LNCaP clone FGC (cell line): Measurements from ENCODE around the gene NUDT4.

Experiments
- DNase-seq: peaks from one replicate; pipeline ENCODE4 v3.0.0-alpha.2; 2011; ENCODE audit warnings: low read depth
- H3K4me3 ChIP-seq: 2 replicates; pipeline ENCODE4 v1.5.1; 2011; ENCODE audit warnings: mild to moderate bottlenecking, low read depth, low read length, control low read depth
- TF ChIP-seq, protein P1 (sequence below): IDR thresholded peaks from 2 replicates; pipeline ENCODE4 v1.5.1; 2012; ENCODE audit warnings: mild to moderate bottlenecking; ENCODE audit not compliant: control insufficient read depth, insufficient read depth; ENCODE audit errors: extremely low read depth

The NUDT4 gene

DNA sequence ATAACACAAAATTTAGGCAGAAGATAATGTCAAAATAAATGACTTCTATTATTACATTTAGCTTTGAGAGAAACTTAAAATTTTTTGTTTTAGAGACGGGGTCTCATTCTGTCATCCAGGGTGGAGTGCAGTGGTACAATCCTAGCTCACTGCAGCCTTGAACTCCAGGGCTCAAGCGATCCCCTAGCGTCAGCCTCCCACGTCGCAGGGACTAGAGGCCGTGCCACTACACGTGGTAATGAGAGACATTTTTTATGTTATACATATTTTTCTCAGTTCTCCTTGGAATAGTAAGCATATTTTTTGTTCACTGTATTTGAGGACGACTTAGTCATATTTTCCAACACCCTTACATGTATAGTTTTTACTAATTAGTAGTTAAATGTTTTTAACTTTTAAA is 21.5 kb upstream of the NUDT4 start:
- no peak overlapping the region for H3K4me3 ChIP-seq
- no peak for DNase-seq
- TF ChIP-seq, protein P1, sequence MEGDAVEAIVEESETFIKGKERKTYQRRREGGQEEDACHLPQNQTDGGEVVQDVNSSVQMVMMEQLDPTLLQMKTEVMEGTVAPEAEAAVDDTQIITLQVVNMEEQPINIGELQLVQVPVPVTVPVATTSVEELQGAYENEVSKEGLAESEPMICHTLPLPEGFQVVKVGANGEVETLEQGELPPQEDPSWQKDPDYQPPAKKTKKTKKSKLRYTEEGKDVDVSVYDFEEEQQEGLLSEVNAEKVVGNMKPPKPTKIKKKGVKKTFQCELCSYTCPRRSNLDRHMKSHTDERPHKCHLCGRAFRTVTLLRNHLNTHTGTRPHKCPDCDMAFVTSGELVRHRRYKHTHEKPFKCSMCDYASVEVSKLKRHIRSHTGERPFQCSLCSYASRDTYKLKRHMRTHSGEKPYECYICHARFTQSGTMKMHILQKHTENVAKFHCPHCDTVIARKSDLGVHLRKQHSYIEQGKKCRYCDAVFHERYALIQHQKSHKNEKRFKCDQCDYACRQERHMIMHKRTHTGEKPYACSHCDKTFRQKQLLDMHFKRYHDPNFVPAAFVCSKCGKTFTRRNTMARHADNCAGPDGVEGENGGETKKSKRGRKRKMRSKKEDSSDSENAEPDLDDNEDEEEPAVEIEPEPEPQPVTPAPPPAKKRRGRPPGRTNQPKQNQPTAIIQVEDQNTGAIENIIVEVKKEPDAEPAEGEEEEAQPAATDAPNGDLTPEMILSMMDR = no peak

DNA sequence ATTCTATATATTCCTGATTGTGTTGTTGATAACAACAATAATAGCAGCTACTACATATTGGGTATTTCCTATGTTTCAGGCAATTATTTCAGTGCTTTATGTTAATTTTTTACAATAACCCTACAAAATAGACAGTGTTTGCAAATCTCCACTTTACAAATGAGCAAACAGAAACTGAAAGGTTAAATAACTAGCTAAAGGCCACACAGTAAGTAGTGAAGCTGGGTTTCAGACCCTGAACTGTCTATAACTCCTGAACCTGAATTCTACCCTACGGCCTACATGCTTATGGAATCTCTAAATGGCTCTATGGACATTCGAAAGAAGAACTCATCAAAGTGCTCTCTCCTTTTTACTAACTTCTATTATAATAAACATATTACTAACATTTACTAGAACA is 19.7 kb upstream of the NUDT4 start:
- DNase-seq = no peak
- TF ChIP-seq, protein P1 = no peak
- no peak overlapping the region for H3K4me3 ChIP-seq

DNA sequence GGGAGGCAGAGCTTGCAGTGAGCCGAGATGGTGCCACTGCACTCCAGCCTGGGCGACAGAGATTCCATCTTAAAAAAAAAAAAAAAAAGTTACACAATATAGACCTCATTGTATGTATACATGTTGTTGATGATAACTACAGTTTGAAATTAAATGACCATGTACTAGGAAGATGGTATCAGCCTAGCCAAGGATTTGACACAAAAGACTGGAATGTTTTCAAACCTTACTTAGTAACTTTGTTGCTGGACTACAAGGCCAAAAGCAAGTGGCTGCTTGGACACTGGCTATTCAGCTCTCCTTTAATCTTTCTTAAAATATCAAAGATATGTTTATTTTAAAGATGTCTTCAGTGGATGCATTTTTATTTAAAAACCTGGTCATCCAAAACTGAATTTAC is 18.9 kb upstream of the NUDT4 start:
- TF ChIP-seq, protein P1 = no peak
- H3K4me3 ChIP-seq = no peak overlapping the region
- no peak for DNase-seq

DNA sequence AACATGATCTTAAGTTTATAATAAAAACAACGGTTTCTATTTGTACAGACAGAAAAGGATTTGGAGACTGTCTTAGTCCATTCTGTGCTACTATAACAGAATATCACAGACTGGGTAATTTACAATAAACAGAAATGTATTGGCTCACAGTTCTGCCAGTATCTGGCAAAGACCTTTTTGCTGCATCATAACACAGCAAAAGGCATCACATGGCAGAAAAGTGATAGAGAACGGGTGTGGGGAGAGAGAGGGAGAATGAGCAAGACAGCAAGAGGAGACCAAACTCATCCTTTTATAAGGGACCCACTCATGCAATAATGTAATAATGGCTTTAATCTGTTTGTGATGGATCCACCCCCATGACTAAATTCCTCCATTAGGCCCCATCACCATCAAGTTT is 17.0 kb upstream of the NUDT4 start:
- no peak for DNase-seq
- H3K4me3 ChIP-seq = no peak overlapping the region
- TF ChIP-seq, protein P1 = no peak

DNA sequence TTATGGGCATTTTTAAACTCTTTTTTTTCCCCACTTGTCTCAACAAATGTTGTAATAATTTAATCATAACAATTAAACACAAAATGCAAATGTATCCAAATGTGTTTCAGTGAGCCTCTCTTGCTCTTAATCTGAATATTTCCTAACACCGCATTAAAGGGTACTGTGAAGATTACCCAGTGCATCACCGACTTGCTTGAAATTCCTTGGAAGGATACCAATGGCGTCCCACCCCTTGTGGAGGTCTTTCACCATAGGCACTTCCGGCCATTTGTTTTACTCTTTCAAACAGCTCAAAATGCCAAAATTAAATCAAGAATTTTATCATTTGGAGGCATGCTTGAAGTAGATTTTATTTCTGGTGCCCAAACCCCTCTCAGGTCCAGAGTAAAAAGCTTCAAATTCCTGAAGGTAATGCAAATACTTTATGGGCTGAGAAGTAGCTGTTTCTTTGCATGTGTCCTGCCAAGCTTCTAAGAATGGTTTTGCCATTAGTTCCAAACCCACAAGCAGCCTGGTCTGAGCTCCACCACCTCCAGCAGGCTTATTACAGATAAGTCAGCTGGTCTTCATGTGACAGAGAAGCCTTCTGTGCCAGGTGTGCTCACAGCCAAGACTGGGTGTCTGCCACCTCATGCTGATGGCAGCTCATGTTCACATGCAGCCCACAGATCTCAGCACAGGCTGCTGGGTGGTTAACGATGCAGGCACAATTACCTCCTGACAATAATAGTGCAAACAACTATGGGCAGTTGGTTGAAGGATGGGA is 16.4 kb upstream of the NUDT4 start:
- TF ChIP-seq, protein P1 = no peak
- H3K4me3 ChIP-seq = no peak overlapping the region
- DNase-seq = no peak

DNA sequence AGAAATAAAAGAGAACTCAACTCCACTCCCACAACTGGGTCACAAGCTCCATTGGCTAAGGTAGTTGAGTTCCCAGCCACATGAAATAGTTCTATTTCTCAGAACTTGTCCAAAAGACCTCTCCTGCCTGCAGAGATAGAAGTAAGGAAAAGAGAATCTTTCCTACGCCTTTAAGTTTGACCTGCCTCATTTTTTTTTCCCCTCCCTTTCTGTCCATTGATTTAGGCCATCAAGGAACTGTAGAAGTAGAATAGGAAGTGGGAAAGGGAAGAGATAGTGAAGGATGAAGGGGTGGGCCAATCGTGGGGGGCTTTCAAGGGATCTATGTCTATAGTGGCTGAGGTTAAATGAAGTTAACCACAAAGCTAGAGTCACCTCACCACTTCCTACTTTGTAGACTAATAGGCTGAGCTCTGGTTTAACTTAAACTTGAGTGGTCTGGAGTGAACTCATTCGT is 13.9 kb upstream of the NUDT4 start:
- H3K4me3 ChIP-seq = no peak overlapping the region
- no peak for DNase-seq
- TF ChIP-seq, protein P1 = no peak
